ENCODE data around the gene TMEM106B.

The TMEM106B gene

DNA sequence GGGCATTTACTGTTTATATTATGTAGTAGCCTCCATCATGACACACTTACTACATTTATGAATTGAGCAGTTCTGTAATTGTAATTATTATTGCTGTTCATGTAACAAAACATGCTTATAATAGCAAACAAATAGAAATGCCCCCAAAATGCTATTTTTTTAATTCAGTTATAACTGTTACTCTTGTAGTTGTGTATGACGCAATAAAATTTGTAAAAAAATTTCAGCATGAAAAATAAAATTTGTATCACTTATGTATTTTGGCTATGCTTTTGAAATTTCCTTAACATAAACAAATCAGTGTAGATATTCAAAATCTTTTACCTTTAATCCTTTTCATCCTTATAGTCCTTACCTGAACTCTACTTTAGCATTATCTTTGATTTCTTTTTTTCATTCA is 25.9 kb downstream of the TMEM106B start:
- no peak overlapping the region for H3K4me3 ChIP-seq (ENCODE audit: low read length)
- TF ChIP-seq EZH2phosphoT487 (IDR thresholded peaks at IDR 0.05; ENCODE audit: low read length) (no peak), EZH2 (optimal IDR thresholded peaks at IDR 0.05; ENCODE audit: low read depth, low read length) (no peak)
- TF ChIP-seq, protein P1, sequence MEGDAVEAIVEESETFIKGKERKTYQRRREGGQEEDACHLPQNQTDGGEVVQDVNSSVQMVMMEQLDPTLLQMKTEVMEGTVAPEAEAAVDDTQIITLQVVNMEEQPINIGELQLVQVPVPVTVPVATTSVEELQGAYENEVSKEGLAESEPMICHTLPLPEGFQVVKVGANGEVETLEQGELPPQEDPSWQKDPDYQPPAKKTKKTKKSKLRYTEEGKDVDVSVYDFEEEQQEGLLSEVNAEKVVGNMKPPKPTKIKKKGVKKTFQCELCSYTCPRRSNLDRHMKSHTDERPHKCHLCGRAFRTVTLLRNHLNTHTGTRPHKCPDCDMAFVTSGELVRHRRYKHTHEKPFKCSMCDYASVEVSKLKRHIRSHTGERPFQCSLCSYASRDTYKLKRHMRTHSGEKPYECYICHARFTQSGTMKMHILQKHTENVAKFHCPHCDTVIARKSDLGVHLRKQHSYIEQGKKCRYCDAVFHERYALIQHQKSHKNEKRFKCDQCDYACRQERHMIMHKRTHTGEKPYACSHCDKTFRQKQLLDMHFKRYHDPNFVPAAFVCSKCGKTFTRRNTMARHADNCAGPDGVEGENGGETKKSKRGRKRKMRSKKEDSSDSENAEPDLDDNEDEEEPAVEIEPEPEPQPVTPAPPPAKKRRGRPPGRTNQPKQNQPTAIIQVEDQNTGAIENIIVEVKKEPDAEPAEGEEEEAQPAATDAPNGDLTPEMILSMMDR (IDR thresholded peaks at IDR 0.05; ENCODE audit: low read length): no peak
- no peaks in the 10 kb centered on the region for H3K9me2 ChIP-seq (replicated peaks; ENCODE audit: insufficient read depth, low read length)
- no peak overlapping the region for H3K9ac ChIP-seq (ENCODE audit: low read length)
- H3K27ac ChIP-seq (ENCODE audit: low read length): no peak overlapping the region
- no peak overlapping the region for H3K4me2 ChIP-seq (ENCODE audit: low read depth, low read length)
- no peaks in the 10 kb centered on the region for H3K27me3 ChIP-seq (replicated peaks; ENCODE audit: insufficient read depth, low read length)
- no peak overlapping the region for H2AFZ ChIP-seq (ENCODE audit: low read length)
- H3F3A ChIP-seq (ENCODE audit: insufficient read depth, low read length): no peaks in the 10 kb centered on the region
- H3K36me3 ChIP-seq (replicated peaks; ENCODE audit: insufficient read depth, low read length): no peaks in the 10 kb centered on the region; the same call in 1 of the 2 replicates
- H3K79me2 ChIP-seq (ENCODE audit: low read length): no peaks in the 10 kb centered on the region
- no peaks in the 10 kb centered on the region for H3K4me1 ChIP-seq (ENCODE audit: low read length)
- no peak for DNase-seq
- no peaks in the 10 kb centered on the region; the same call in 1 of the 2 replicates for H4K20me1 ChIP-seq (ENCODE audit: insufficient read depth, low read length)
- H3K9me3 ChIP-seq (replicated peaks; ENCODE audit: insufficient read depth, low read length): no peaks in the 10 kb centered on the region

DNA sequence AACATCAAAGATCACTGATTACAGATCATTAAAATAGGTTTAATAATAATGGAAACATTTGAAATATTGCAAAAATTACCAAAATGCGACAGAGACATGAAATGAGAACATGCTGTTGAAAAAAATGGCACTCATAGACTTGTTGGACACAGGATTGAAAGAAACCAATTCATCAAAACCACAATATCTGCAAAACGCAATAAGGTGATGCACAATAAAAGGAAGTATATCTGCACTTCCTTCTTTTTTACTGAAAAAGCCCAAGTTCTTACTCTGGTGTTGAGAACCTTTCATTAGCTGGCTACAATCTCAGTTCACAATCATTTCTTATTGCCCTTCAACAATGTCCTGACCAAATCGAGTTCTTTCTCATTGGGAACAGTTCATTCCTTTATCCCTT is 28.7 kb downstream of the TMEM106B start:
- TF ChIP-seq EZH2 (optimal IDR thresholded peaks at IDR 0.05; ENCODE audit: low read depth, low read length) (no peak), EZH2phosphoT487 (IDR thresholded peaks at IDR 0.05; ENCODE audit: low read length) (no peak)
- TF ChIP-seq, protein P1 (IDR thresholded peaks at IDR 0.05; ENCODE audit: low read length): no peak
- no peak overlapping the region for H3K9ac ChIP-seq (ENCODE audit: low read length)

DNA sequence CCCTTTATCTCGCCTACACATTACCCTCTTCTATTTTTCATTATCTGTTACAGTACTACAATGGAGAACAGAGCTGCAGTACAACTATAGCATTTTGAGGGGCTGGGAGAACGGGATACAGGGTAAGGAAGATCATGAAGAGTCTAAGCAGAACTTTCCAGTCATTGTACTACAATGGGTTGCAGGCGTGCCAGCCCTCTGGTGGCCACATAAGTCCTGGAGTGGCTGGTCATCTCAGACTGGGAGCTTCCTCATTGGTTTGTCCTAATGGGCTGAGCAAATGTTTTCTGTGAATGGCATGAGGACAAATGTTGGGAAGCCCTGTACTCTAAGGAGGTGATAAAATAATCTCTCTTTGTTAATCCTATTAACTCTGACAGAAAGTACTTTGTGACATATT is 33.0 kb downstream of the TMEM106B start:
- H3K4me3 ChIP-seq (ENCODE audit: low read length): no peak overlapping the region
- no peak overlapping the region for H3K27ac ChIP-seq (ENCODE audit: low read length)
- H4K20me1 ChIP-seq (ENCODE audit: insufficient read depth, low read length): no peaks in the 10 kb centered on the region
- H3K9me3 ChIP-seq (replicated peaks; ENCODE audit: insufficient read depth, low read length): no peaks in the 10 kb centered on the region
- no peak for DNase-seq
- no peak overlapping the region for H3K9ac ChIP-seq (ENCODE audit: low read length)
- TF ChIP-seq EZH2phosphoT487 (IDR thresholded peaks at IDR 0.05; ENCODE audit: low read length): no peak
- no peak for TF ChIP-seq EZH2 (optimal IDR thresholded peaks at IDR 0.05; ENCODE audit: low read depth, low read length)
- TF ChIP-seq, protein P1 (IDR thresholded peaks at IDR 0.05; ENCODE audit: low read length): peak; percentile 32
- H2AFZ ChIP-seq (ENCODE audit: low read length): no peak overlapping the region
- no peaks in the 10 kb centered on the region for H3K9me2 ChIP-seq (replicated peaks; ENCODE audit: insufficient read depth, low read length)
- H3K4me2 ChIP-seq (ENCODE audit: low read depth, low read length): no peak overlapping the region
- H3K4me1 ChIP-seq (ENCODE audit: low read length): no peaks in the 10 kb centered on the region
- no peaks in the 10 kb centered on the region for H3K36me3 ChIP-seq (replicated peaks; ENCODE audit: insufficient read depth, low read length)
- no peaks in the 10 kb centered on the region for H3K79me2 ChIP-seq (ENCODE audit: low read length)
- H3F3A ChIP-seq (ENCODE audit: insufficient read depth, low read length): no peaks in the 10 kb centered on the region
- H3K27me3 ChIP-seq (replicated peaks; ENCODE audit: insufficient read depth, low read length): no peaks in the 10 kb centered on the region

More for the DNA sequence above, 28.7 kb downstream of the TMEM106B start:
- no peak overlapping the region for H2AFZ ChIP-seq (ENCODE audit: low read length)
- H3K9me2 ChIP-seq (replicated peaks; ENCODE audit: insufficient read depth, low read length): no peaks in the 10 kb centered on the region
- H4K20me1 ChIP-seq (ENCODE audit: insufficient read depth, low read length): no peaks in the 10 kb centered on the region
- H3K4me2 ChIP-seq (ENCODE audit: low read depth, low read length): no peak overlapping the region
- no peaks in the 10 kb centered on the region for H3K27me3 ChIP-seq (replicated peaks; ENCODE audit: insufficient read depth, low read length)
- H3K9me3 ChIP-seq (replicated peaks; ENCODE audit: insufficient read depth, low read length): no peaks in the 10 kb centered on the region
- no peaks in the 10 kb centered on the region for H3K36me3 ChIP-seq (replicated peaks; ENCODE audit: insufficient read depth, low read length)
- no peaks in the 10 kb centered on the region for H3K79me2 ChIP-seq (ENCODE audit: low read length)
- no peak overlapping the region for H3K27ac ChIP-seq (ENCODE audit: low read length)
- H3K4me1 ChIP-seq (ENCODE audit: low read length): no peaks in the 10 kb centered on the region
- no peak for DNase-seq
- H3K4me3 ChIP-seq (ENCODE audit: low read length): no peak overlapping the region
- no peaks in the 10 kb centered on the region for H3F3A ChIP-seq (ENCODE audit: insufficient read depth, low read length)
